GM19438 (cell line): Measurements from ENCODE around the gene KIF2B.
"Not testable (repeated sequence)": the region's sequence is repeated elsewhere in the genome, so short reads cannot be mapped to it uniquely, and the experiment has no call there.

Experiments
- ATAC-seq: cut with Tn5 transposase; IDR thresholded peaks from one replicate; pipeline ENCODE4 v1.9.1; 2021; ENCODE audit warnings: low read depth; ENCODE audit not compliant: unreplicated experiment

Gene KIF2B, protein sequence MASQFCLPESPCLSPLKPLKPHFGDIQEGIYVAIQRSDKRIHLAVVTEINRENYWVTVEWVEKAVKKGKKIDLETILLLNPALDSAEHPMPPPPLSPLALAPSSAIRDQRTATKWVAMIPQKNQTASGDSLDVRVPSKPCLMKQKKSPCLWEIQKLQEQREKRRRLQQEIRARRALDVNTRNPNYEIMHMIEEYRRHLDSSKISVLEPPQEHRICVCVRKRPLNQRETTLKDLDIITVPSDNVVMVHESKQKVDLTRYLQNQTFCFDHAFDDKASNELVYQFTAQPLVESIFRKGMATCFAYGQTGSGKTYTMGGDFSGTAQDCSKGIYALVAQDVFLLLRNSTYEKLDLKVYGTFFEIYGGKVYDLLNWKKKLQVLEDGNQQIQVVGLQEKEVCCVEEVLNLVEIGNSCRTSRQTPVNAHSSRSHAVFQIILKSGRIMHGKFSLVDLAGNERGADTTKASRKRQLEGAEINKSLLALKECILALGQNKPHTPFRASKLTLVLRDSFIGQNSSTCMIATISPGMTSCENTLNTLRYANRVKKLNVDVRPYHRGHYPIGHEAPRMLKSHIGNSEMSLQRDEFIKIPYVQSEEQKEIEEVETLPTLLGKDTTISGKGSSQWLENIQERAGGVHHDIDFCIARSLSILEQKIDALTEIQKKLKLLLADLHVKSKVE

DNA sequence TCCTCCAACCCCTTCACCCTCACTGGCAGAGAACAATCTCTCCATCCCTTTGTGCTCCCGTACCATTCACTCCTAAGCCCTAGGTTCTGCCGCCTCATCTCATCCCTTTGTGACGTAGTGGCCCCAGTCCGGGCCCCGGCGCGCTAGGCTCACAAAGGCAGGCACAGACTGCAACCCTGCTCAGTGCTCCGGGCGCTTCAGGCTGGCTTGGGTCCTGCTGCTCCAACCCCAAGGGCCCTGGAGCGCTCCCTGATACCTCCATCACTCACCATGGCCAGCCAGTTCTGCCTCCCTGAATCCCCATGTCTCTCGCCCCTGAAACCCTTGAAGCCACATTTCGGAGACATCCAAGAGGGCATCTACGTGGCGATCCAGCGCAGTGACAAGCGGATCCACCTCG is at the start of gene KIF2B:
Gene KIF2B (plus strand): TSS at position 164 of the 400 bp plus-strand sequence. CDS start 107 bp downstream, at position 271.
- no peak for ATAC-seq

DNA sequence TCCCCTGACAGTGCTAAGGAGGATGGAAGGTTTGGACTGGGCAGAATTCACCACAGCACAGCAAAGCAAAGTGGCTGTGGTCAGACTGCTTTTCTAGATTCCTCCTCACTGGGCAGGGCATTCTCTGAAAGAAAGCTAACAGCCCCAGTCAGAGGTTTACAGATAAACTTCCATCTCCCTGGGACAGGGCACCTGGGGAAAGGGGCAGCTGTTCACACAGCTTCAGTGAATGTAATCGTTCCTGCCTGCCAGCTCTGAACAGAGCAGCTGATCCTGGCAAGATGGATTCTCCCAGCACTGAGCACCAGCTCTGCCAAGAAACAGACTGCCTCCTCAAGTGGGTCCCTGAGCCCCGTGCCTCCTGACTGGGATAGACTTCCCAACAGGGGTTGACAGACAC is 42.4 kb upstream of the KIF2B start:
- ATAC-seq = no peak

DNA sequence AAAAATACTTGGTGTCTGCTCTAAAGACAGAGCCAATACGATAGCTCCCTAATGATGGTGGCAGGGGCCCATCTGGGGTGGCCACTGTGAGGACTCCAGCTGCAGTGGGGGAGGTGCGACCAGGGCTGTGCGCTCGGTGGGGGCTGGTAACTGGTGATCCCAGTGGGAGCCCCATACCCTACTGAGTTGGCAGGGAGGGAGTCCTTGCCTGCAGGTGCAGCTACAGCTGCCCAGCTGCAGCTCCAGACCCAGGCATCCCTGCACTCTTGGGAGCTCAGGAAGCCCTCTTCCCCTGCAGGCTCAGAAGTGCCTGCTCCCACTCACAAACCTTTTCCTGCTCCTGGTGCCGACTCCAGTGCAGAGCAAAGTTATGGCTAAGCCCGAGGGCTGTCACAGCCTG is 31.2 kb upstream of the KIF2B start:
- no peak for ATAC-seq

DNA sequence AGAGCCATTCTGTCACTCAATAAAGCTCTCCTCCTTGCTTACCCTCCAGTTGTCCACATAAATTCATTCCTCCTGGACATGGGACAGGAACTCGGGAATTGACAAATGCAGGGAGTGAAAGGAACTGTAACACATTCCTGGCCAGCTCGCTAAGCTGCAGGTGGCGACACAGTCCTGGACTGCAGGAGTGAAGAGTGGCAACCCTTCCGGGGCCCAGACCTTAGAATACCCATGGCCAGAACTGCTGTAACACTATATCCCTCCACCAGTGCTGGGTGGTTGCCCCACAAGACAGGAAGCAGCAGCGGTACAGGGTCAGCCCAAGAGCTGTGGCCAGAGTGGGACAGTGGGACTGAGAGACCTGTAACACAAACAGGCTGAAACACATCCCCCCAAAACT is 30.3 kb upstream of the KIF2B start:
- ATAC-seq = no peak

DNA sequence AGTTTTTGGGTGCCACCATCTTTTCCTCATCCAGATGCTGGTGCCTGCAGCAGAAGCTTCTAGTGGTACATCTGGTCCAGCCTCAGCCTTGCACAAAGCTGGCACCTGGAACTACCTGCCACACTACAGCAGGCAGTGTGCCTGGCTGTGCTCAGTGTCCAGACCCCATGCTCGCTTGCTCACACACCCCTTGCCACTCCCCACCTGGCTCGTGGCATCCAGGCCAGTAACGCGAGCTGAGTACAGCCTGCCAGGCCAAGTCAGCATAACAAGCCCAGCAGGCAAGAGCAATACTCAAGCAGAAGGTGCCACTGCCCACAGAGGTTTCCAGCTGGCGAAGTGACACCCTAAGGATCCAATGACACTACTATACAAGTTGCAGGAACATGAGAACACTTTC is 29.7 kb upstream of the KIF2B start:
- no peak for ATAC-seq

DNA sequence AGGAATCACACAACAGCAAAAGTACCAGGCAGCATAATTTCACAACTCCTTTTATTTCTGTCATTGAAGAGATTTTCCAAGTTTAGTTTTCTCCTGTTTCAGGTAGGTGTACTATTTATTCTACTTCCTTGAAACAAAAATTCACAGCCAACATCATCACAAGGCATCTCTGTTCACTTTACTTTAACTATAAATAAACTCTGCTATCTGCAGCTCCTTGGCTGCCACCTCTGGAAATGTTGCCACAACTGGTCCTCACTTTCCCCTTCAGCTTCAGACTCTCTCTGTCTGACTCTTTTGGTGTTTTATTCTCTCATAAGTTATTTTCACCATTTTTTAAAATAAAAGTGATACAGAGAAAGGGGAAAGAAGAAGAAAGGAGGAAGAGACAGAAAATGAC is 27.9 kb upstream of the KIF2B start:
- ATAC-seq = no peak

DNA sequence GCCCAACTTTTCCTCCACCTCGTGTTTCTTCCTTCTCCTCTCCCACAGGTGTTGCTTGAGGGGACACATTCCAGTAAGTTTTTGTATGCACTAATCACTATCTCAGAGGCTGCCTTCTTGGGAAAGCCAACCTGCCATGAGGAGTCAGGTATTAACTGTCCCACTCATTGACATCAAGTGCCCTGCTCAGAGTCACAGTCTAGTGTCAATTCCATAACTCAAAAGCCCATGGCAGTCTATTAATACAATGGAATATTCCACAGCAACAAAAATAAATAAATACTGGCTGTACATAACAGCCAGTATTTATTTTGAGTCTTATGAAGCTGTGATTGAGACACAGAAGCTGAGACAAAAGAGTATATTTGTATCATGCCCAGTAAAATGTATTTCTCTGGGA is 26.1 kb upstream of the KIF2B start:
- ATAC-seq = no peak

DNA sequence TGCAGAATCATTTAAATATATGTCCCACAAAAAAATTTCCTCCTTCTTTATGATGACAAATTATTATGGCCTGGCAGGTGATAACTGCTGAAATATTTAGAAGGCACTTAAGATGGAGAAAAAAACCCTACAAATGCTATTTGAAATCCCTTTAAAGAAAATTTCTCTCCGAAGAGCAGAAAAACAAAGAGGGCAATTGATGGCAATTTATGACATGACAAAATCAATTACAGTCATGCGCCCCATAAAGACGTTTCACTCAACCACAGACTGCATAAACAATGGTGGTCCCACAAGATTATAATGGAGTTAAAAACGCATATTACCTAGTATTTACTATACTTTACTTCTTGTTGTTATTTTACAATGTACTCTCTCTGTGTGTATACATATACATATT is 25.2 kb upstream of the KIF2B start:
- ATAC-seq = no peak

DNA sequence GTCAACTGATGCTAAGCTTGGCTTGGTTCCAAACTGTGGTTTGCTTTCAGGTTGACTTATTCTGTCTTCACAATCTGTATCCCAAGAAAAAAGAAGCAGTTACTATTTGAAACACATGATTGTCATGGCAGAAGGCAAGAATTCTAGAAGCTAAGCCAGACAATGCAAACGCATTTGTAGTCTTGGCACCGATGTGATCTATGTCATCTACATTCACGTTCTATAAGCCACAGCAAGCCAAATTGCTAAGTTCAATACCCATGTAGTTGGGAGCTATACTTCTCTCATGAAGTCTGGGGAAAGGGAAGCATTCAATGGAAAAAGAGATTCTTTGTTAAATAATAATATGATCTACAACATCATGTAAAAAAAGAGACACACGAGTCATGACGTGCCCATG is 18.3 kb upstream of the KIF2B start:
- no peak for ATAC-seq

DNA sequence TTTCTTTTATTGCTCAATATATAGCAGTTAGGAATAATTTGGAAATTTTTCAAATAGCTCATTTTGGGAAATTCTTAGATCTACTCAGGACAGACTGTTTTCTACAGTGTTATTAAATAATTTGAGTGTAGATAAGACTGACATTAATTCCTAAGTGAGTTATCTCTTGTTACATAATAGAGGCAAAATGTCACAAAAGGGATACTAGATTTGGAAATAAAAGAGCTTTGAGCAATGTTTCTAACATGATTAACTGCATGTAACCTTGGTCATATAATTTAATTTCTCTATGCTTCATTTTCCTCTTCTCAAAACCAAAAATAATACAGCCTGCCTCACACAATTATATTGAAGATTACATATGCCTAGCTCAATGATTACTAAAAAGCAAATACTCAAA is 16.3 kb upstream of the KIF2B start:
- ATAC-seq = no peak

DNA sequence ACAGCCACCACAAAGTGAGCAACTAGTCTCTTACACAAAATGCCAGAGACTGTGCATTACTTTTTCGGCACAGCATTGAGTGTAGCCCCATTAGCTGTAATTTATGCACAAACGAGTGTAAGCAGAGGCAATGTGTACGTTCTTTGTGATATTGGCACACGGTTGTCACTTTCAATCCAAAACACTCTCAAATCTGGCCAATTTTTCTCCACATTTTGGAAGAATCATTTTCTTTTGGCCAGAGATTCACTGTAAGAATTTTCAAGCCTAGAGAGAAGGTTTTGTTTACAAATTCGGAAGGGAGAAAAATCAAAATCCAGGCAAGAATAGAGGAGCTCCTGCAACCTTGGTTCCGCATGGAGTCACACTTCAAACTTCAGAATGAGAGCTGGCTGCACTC is 15.4 kb upstream of the KIF2B start:
- no peak for ATAC-seq

DNA sequence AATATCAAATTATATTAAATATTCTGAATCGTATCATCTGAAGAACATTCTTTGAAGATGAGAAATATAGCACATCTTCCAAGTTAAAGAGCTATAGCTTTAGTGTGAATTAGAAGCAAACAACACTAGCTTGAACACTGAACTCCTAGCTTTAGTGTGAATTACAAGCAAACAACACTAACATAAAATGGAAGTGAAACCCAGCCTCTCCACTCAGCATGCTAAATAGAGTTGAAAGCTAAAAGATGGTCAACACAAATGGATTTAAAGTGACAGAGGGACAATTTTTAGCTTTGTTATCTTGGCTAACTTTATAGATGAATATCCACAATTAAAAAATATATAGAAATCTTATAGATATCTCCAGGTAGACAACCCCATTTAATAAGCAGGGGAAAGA is 4.5 kb upstream of the KIF2B start:
- ATAC-seq = no peak

DNA sequence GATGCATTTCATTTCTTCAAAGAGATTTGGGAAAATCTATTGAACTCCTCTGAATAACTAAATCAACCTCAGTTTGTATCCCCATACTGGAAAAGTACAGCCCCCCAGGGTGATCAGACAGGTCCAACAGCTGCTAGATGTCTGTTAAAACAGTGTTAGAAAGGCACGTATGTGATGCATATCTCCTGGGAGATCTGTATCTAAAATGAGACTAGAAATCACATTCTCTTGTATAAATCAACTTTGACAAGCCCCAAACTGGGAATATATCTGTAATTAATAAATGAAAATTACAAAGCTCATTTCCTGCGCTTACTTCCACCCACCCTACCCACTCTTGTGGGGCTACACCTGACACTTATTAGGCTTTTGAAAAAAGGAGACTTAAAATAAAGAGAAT is 3.8 kb upstream of the KIF2B start:
- no peak for ATAC-seq

DNA sequence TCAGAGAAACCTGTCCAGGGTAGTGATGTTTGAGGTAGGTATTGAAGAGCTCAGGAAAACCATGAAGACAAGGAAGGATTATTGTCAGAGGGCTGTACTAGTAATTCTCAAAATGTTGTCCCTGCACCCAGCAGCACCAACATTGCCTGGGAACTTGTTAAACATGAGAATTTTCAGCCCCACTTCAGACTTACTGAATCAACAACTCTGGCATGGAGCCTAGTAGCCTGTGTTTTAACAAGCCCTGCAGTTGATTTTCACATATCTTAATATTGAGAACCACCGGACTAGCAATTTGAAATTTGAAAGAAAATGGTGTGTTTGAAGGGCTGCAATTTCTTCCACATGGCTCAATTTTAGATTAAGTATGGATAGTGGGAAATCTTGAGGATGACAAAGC is 2.8 kb upstream of the KIF2B start:
- ATAC-seq = no peak

DNA sequence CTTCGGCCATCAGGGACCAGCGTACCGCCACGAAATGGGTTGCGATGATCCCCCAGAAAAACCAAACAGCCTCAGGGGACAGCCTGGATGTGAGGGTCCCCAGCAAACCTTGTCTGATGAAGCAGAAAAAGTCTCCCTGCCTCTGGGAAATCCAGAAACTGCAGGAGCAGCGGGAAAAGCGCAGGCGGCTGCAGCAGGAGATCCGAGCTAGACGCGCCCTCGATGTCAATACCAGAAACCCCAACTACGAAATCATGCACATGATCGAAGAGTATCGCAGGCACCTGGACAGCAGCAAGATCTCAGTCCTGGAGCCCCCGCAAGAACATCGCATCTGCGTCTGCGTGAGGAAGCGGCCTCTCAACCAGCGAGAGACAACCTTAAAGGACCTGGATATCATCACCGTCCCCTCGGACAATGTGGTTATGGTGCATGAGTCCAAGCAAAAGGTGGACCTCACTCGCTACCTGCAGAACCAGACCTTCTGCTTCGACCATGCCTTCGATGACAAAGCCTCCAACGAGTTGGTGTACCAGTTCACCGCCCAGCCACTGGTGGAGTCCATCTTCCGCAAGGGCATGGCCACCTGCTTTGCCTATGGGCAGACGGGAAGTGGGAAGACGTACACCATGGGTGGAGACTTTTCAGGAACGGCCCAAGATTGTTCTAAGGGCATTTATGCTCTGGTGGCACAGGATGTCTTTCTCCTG is 769 bp downstream of the KIF2B start:
- ATAC-seq = no peak

DNA sequence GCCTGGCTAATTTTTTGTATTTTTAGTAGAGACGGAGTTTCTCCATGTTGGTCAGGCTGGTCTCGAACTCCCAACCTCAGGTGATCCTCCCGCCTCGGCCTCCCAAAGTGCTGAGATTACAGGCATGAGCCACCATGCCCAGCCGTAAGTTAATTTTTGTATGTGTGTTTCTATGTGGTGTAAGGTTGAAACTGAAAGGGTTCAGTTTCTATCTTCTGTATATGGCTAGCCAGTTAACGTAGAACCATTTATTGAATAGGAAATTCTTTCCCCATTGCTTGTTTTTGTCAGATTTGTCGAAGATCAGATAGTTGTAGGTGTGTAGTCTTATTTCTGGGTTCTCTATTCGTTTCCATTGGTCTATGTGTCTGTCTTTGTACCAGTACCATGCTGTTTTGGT is 12.0 kb downstream of the KIF2B start:
- ATAC-seq = not testable (repeated sequence)

DNA sequence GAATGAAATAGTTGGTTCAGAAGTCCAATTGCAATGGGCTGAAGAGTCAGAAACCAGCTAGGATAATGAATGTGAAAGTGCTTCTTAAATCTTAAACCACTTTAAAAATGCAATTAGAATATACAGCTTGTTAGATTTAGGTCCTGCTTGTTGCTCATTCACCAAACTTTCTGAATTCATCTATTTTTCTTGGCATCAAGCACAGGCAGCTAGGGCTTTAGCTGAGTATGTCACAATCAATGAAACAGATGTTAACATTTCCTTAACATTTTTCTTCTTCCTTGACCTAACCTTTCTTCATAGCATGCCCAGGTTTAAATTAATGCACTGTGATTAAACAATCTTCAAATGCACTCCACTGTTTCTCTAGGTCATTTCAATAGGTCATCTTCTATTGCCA is 14.4 kb downstream of the KIF2B start:
- ATAC-seq = no peak

DNA sequence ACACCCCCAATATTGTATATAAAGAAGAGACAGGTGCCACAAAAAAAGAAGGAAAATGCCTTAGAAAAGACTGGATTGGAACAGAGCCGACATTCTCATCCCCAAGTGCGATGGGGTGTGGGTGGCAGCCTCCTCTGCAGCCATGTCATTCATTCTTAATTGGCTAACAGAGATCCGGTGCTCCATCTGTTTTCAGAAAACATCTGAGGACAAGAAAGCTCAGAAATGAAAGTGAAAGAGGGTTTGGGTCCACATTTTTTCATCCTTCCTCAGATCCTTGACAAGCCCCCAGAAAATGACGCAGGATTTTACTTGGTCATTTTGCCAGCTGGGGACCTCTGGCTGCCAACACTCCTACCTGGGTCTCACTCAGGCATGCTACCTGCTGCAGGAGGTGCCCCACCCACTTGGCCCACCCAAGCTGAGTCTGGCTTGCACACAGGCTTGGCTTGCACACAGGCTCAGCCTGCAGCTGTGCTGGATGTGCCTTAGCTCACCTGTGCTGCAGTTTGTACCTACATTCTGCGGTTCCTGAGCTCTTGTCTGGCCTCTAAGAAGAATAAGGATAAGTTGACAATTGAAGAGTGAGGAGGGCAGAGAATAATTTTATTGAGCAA is 21.9 kb downstream of the KIF2B start:
- no peak for ATAC-seq

DNA sequence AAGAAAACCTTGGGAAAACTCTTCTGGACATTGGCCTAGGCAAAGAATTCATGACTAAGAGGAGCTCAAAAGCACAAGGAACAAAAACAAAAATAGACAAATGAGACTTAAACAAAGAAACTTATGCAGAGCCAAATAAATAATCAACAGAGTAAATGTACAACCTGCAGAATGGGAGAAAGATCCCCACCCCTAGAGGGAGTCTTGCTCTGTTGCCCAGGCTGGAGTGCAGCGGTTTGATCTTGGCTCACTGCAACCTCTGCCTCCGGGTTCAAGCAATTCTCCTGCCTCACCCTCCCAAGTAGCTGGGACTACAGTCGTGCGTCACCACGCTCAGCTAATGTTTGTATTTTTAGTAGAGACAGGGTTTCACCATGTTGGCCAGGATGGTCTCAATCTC is 48.4 kb downstream of the KIF2B start:
- not testable (repeated sequence) for ATAC-seq
